GM19397 (cell line): ENCODE measurements around the gene MKS1.

Source experiments
- ATAC-seq: cut with Tn5 transposase; IDR thresholded peaks from one replicate; pipeline ENCODE4 v1.9.1; 2021; ENCODE audit warnings: mild to moderate bottlenecking, moderate library complexity; ENCODE audit not compliant: unreplicated experiment

The MKS1 gene

GRCh38 chr17:58170622-58171021, 48.4 kb downstream of the MKS1 start:
- ATAC-seq: no peak

GRCh38 chr17:58166682-58167081, 52.4 kb downstream of the MKS1 start, which contains the start of gene OR4D2:
Gene OR4D2 (plus strand): TSS chr17:58166982. CDS start chr17:58169656, 2,674 bp downstream.
- no peak for ATAC-seq

DNA sequence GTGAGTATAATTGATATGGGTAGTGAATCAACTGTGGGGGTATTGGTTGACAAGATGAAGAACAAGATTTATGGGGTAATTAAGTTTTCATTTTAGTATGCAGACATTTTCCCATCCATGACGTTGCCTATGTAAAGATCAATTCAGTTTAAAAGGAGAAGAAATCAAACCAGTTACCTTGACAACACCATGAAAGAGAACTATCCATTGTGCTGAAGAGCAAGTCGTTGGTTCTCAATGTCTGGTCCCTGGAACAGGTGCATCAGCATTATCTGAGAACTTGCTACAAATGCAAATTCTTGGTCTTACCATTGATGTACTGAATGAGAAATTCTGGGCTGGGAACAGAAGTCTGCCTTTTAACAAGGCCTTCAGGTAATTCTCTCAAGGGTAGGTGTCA, 53.1 kb downstream of the MKS1 start:
- ATAC-seq: no peak

DNA sequence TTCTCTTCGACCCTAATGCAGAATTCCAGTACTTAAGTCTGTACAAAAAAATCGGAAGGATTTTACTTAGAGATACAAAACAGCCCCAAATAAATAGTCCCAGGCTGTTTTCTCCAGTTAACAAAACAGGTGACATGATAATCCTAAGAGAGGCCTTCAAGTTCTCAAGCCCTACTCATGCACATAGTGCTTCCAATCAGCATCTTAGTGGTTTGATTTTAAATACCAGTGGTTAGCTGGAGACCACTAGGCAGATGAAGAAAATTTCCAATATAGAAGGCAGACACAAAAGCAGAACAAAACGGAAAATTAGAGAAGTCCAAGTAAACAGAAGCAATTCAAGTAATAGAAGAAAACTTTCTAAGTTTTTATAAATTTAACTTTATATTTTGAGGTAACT, 57.5 kb downstream of the MKS1 start:
- ATAC-seq: no peak

DNA sequence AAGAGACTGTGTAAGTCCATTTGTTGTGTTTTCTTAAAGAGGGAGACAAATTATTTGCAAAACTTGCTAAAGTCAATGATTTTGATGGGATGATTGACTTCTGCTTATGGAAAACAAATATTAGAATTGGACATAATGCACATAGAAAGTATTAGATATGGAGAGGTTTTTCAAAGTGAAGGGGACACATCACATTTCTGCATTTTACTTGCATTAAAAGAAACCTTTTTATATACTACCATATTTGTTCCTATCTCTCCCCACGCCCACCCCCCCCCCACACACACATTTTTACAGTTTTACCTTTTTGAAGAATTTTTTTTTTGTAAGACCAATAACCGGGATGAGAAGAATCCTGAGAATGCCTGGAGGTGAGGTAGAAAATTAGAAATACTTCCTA, 60.9 kb downstream of the MKS1 start:
- ATAC-seq: no peak

- no peak for ATAC-seq
Observed at GRCh38 chr17:58156839-58157803, 61.9 kb downstream of the MKS1 start.
